Posterior vena cava (tissue), 2 donors: ENCODE data around the gene TSC1. TPM values are rescaled to one million over a fixed set of nuclear protein-coding genes. Genes with fewer than 3 reads are reported as not detected.
"Not testable (repeated sequence)": the region's sequence is repeated elsewhere in the genome, so short reads cannot be mapped to it uniquely, and the experiment has no call there.

Experiments
- DNase-seq: peaks from one replicate; pipeline ENCODE4 v3.0.0-alpha.2; 2020; ENCODE audit warnings: low spot score
- intact Hi-C, 2 donors: fragments of 100-400 bp; cut with DNase I; formaldehyde crosslinking; loops; one replicate each; pipeline versions ENCODE4 v1.14.1 to v1.14.2; 2022 to 2023
- long read RNA-seq, 2 donors: library from polyadenylated mRNA; unstranded; transcript quantifications; one replicate each; pipeline ENCODE4 v2.0.0, GENCODE V29; 2020 to 2021
- total RNA-seq, 2 donors: library from RNA; stranded (reverse); fragmentation: NEBNext Ultra II Directional; extraction: Animal tissue kit (Norgen Biotek cat#: 25700); gene quantifications; one replicate each; pipeline ENCODE4 v1.2.1, GENCODE V29; 2021
- donor health status: DM: yes; HTN: yes; CAD: no.
- donor health status: DM: yes; HTN: yes; CAD: no.

The TSC1 gene
- total RNA-seq = 10 to 100 TPM; 32.5 to 33.5 TPM
- long read RNA-seq, donor 1, full-length matches to known transcripts = 1 of 7 reads
- long read RNA-seq, donor 1, partial matches to known transcripts = 0 of 7 reads
- long read RNA-seq, donor 1, other reads (novel, unspliced or antisense) = 6 of 7 reads
- long read RNA-seq, donor 2, partial matches to known transcripts = 5 of 16 reads
- long read RNA-seq, donor 2, other reads (novel, unspliced or antisense) = 11 of 16 reads

- peak; percentile 99 for DNase-seq
- intact Hi-C loops = no loop called here
Observed at GRCh38 chr9:132944294-132945185, at the start of gene TSC1. Gene TSC1 (minus strand): TSS chr9:132944616. CDS start chr9:132928872, 15,744 bp downstream.

GRCh38 chr9:132993511-132993939 is 49.1 kb upstream of the TSC1 start:
- intact Hi-C loops = no loop called here

GRCh38 chr9:132991351-132992300 is 47.2 kb upstream of the TSC1 start:
- intact Hi-C loops = no loop called here
- peak; percentile 12 for DNase-seq

More at GRCh38 chr9:132993511-132993939, 49.1 kb upstream of the TSC1 start:
- no peak for DNase-seq

- intact Hi-C loops = no loop called here
- DNase-seq = no peak
Observed at GRCh38 chr9:132990781-132991180, 46.4 kb upstream of the TSC1 start.

GRCh38 chr9:132989998-132990557 is 45.7 kb upstream of the TSC1 start:
- DNase-seq, intact Hi-C loops: not testable (repeated sequence)

- intact Hi-C loops = no loop called here
- no peak for DNase-seq
Observed at GRCh38 chr9:132989414-132989996, 45.1 kb upstream of the TSC1 start.

- intact Hi-C loops = no loop called here
- no peak for DNase-seq
Observed at GRCh38 chr9:132989014-132989310, 44.5 kb upstream of the TSC1 start.

GRCh38 chr9:132988244-132989013 is 44.0 kb upstream of the TSC1 start:
- intact Hi-C loops = no loop called here
- DNase-seq = no peak

- no peak for DNase-seq
- intact Hi-C loops = no loop called here
Observed at GRCh38 chr9:132986640-132987620, 42.5 kb upstream of the TSC1 start.

- intact Hi-C loops = no loop called here
- DNase-seq = no peak
Observed at GRCh38 chr9:132986114-132986513, 41.7 kb upstream of the TSC1 start.

GRCh38 chr9:132985489-132985888 is 41.1 kb upstream of the TSC1 start:
- no peak for DNase-seq
- intact Hi-C loops = no loop called here

GRCh38 chr9:132985071-132985350 is 40.6 kb upstream of the TSC1 start:
- intact Hi-C loops = no loop called here
- DNase-seq = no peak

GRCh38 chr9:132984202-132985070 is 40.0 kb upstream of the TSC1 start:
- intact Hi-C loops = no loop called here
- no peak for DNase-seq

- DNase-seq = no peak
- intact Hi-C loops = no loop called here
Observed at GRCh38 chr9:132983491-132984201, 39.2 kb upstream of the TSC1 start.

- intact Hi-C loops = no loop called here
- DNase-seq = no peak
Observed at GRCh38 chr9:132982458-132982857, 38.0 kb upstream of the TSC1 start.

GRCh38 chr9:132980157-132980556 is 35.7 kb upstream of the TSC1 start:
- no peak for DNase-seq
- intact Hi-C loops = no loop called here
